HG02588 (cell line): ENCODE results near the gene SUDS3.

Experiments
- ATAC-seq: cut with Tn5 transposase; IDR thresholded peaks from one replicate; pipeline ENCODE4 v1.9.1; 2021; ENCODE audit warnings: mild to moderate bottlenecking, moderate library complexity; ENCODE audit not compliant: unreplicated experiment

The SUDS3 gene

GRCh38 chr12:118356809-118357256 lies 19.5 kb upstream of the SUDS3 start:
- no peak for ATAC-seq

GRCh38 chr12:118357257-118358007 lies 18.9 kb upstream of the SUDS3 start:
- no peak for ATAC-seq

GRCh38 chr12:118358008-118358359 lies 18.4 kb upstream of the SUDS3 start:
- ATAC-seq: no peak

GRCh38 chr12:118358612-118359540 lies 17.5 kb upstream of the SUDS3 start:
- no peak for ATAC-seq

DNA sequence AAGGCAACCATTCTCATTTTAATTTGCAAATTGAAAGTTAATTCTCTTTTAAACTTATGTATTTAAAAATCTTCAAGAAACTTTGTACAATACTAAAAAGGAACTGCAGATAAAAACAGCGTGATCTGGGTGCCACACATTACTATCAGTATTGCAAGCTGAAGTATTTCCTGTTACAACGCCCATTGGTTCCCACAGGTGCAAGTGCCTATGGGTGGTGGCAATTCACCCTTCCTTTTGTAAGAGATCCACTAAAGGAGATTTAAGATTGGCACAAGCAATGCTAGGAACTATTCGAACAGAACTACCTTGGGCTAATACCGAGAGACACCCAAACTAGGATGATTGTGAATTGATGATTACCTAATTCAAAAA lies 16.8 kb upstream of the SUDS3 start:
- ATAC-seq: no peak

DNA sequence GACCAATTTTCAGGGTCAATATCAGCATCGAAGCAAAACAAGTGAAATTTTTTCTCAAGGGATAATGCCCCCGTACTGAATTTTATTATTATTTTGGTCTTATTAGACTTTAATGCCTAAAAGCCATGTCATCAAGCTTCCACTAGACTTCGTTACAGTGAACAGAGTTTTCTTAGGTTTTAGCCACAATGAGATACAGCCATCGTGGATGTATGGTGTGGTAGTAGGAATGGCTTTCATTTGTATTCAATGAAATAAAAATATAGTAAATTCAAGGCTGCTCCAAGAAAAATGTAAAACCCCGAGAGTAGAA lies 15.3 kb upstream of the SUDS3 start:
- ATAC-seq: no peak

GRCh38 chr12:118361889-118362288 lies 14.5 kb upstream of the SUDS3 start:
- ATAC-seq: no peak

- ATAC-seq: no peak
Measured at GRCh38 chr12:118368821-118369220, 7.5 kb upstream of the SUDS3 start.

- ATAC-seq: no peak
Measured at GRCh38 chr12:118370601-118371000, 5.8 kb upstream of the SUDS3 start.

DNA sequence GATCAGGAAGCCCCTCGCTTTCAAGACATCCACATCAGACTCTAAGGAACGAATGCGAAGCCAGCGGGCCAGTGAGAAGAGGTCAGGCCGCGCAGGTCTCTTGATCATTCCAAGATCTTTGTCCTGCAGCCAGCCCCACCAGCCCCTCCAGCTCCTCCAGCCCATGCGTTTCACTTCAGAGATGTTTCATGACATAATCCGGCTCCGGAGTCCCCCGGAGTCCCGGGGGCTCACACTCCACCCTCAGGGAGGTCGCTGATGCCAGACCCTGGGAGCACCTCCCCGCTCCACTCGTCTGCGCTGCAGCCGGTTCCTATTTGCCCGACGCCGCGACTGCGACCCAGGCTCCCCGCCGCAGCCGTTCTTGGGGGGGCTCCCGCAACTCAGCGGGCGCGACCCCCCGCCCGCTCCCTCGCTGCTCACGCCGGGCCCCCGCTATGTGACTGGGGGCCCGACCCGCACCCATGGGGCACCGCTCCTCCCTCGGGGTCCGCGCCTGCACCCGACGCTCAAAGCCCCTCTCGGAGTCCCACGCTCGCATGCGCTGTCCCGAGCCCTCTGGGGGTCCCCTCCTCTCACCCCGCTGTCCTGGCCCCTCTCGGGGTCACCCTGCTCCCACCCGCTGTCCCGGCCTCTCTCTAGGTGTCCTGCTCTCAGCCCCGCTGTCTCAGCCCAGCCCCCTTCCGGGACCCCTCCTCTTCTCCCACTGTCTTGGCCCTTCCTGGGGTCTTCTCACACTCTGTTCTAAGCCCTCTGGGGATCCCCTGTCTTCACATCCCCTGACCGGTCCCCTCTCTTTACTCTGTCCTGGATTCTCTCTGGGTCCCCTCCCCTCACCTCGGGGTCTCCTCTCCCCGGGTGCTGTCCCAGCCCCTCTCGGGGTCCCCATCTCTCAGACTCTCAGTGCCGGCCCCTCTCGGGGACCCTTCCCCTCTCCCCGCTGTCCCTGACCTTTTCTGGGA lies 4.8 kb upstream of the SUDS3 start:
- ATAC-seq: no peak

DNA sequence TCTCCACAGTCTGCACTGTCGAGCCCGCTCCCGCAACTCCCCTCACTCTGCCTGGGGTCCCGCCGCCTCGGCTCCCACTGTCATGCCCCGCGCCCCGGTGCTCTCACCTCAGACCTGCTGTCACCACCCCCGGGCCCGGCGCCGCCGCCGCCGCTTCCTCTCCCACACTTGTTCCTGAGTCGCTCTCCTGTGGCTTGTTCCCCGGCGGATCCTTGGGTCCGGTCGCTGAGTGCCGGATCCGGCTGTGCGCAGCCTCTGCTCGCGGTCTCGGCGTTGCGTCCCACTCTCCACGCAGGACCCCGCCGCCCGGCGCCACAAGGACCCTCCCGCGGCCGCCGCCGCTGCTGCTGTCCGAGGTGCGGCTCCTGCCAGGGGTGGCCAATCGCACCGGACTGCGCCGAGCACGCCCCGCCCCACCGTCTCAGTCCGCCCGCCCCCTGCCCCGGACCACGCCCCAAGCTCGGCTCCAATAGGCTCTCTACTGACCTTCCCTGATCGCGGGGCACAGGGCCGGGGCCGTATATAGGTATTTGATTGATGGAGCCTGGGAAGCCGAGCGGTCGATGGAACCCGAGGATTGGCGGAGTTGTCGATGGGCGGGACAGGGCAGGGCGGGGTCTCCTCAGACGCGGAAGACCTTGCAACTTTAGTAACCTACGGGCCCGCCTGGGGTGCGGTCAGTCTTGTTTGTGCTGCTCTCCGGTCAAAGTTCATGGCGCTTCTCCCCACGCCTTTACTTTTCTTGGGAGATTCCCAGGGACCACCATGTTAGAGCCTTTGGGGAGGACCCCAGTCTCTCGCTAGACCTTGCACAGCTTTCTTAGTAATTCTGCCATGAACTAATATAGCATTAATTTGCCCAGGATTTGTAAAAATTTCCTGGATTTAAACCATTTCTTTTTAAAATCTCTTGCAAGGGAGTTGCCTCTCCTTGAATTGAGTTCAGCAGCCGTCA lies 3.5 kb upstream of the SUDS3 start, which contains the start of gene TAOK3:
TSS of gene TAOK3 (minus strand) at position 367 of the 955 bp plus-strand sequence. CDS start 117,340 bp downstream, outside the sequence.
- ATAC-seq: peak; percentile 76

DNA sequence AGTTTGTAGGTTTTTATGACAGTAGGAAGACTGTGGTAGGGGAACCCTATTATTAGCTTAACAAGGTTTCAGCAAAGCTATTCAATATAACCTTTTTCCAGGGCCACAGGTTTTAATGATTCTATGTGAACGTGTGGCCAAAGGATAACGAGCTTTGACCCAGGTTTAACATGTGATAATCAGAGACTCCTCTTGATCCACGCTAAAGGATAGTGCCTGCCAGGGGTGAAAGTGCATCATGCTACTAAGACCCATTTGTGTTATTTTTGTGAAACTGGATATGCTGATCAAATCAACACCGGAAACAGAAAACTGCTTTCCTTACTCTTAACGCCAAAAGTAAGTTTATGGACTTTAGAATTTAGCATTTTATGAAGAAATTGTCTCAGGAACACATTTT lies 2.7 kb upstream of the SUDS3 start:
- ATAC-seq: no peak

DNA sequence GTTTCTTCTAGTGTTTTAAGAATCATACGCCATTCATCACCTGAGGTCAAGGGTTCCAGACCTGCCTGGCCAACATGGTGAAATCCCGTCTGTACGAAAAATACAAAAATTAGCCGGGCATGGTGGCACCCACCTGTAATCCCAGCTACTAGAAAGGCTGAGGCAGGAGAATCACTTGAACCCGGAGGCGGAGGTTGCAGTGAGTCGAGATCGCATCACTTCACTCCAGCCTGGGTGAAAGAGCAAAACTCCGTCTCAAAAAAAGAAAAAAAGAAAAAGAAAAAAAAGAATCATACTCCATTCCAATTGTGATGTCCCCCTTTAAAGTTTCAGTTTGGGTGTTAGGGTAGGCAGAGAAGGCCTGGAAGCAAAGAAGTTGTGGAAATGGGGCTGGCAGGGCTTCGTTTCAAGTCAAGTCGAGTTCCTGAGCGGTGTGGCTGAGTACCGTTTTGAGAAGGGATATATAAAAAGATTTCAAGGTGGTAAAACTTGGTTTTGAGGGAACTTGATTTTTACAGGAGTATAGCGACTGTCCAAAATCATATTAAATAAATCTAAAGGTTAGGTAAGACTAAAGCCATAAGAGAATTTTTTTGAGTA lies 2.1 kb upstream of the SUDS3 start:
- no peak for ATAC-seq

DNA sequence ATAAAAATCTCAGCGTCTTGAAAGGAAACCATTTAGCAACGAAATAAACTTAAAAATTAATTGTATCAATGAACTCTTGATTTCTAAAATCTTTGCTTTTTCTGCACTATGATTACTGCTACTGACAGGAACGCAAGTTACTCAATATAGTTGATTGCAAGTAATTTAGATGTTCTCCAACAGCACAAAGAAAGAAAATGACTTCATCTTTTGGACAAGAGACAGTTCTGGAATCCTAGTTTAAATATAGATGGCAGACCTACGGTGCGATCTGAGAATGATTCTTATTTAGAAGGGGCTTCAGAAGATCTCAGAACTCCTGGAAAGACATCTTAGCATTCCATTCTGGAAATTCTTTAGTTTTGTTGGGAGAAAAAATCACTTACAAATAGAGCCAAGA lies 1.4 kb upstream of the SUDS3 start:
- no peak for ATAC-seq

DNA sequence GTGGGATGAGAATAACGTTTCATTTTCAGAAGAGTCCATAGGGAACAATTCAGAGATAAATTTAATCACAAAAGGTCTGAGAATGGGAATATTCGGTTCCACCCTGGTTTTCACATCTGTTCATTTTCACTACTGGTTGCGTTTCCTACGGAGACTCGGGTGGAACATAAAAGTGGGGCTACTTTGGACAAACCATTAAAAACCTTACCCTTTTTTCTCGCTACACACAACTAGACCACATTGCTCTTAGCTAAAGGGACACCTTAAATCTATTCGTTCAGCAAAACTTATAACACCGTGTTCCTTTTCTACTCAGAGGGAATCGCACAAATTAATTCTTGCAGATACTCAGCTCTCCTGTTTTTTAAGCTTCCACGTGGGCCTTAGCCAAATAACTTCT lies 1.0 kb upstream of the SUDS3 start:
- ATAC-seq: no peak

DNA sequence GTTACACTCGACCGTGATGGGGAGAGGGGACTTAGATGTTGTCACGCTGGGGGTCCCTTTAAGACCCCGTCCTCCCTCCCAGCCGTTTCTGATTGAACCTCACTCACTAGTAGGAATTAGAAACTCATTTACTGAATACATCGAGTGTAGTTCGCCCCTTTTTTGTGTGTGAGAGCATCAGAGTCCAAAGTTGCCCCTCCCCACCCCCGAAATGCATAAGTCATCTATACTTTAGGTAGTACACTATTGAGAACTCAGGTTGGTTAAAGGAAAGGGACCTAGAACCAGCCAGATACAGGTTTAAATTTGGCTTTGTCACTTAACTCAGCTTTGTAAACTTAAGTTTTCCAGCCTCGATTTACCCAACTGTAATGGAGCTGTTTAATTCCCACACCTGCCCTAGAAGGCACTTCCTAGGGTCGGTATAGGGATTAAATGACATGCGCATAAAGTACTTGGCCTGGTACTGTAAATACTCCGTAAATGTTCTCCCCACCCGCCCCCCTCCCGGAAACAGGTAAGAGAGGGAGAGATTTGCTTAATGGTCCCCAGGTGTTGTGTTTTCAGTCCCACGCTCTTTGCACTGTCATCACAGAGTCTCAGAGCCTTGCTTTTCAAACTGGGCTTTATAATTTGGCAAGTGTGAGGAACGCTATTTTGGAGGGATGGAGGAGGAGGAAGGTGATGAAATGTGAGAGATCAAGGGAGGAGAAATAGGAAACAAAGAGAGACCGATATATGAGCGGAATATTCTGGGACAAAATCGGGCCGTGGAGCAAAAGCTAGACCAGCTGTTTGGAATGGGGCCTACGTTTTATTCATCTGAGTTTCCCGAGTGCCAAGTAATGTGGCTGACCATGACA lies 897 bp downstream of the SUDS3 start:
- no peak for ATAC-seq

DNA sequence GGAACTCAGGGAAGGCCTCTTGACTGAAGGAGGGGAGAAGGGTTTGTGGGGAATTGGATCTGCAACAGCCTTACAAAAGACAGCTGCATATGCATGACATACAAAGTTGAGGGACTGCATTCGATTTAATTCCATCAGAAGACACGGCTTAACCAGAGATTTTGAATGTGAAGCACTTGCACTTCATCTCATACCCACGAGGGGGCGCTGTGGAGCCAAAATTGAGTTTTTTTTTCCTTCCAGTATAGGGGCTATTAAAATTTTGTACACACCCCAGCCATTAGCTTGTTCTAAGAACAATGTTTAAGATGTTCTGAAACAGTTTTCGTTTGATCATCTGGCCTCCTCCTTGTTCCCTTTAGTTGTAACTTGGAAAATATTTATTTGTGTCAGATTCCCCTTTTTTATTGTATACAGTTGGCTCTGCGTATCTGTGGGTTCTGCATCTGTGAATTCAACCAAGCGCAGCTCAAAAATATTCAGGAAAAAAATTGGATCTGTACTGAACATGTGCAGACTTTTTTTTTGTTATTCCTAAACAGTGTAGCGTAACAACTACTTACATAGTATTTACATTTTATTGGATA lies 1.6 kb downstream of the SUDS3 start:
- no peak for ATAC-seq

DNA sequence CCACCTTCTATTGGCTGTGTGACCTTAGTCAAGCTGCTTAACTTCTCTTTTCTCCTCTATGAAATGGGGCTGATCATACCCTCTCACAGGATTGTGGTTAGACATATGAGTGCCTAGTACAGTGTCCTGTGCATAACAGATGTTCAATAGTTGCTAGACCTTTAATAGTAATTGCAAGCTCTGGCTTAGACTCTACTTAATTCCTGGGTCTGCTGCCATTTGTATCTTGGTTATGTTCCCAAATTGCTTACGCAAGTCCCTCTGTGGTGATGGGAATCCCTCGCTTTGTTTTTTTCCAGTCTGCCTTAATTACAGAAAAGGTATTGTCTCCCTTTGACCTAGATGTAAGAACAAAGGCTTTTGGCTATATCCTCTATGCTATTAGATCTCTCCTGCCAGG lies 15.1 kb downstream of the SUDS3 start:
- no peak for ATAC-seq
